GM21447 (cell line): ENCODE results near the gene GPR26.

Experiments used
- ATAC-seq: cut with Tn5 transposase; IDR thresholded peaks from one replicate; pipeline ENCODE4 v1.9.1; 2021; ENCODE audit not compliant: unreplicated experiment

The GPR26 gene, protein sequence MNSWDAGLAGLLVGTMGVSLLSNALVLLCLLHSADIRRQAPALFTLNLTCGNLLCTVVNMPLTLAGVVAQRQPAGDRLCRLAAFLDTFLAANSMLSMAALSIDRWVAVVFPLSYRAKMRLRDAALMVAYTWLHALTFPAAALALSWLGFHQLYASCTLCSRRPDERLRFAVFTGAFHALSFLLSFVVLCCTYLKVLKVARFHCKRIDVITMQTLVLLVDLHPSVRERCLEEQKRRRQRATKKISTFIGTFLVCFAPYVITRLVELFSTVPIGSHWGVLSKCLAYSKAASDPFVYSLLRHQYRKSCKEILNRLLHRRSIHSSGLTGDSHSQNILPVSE

DNA sequence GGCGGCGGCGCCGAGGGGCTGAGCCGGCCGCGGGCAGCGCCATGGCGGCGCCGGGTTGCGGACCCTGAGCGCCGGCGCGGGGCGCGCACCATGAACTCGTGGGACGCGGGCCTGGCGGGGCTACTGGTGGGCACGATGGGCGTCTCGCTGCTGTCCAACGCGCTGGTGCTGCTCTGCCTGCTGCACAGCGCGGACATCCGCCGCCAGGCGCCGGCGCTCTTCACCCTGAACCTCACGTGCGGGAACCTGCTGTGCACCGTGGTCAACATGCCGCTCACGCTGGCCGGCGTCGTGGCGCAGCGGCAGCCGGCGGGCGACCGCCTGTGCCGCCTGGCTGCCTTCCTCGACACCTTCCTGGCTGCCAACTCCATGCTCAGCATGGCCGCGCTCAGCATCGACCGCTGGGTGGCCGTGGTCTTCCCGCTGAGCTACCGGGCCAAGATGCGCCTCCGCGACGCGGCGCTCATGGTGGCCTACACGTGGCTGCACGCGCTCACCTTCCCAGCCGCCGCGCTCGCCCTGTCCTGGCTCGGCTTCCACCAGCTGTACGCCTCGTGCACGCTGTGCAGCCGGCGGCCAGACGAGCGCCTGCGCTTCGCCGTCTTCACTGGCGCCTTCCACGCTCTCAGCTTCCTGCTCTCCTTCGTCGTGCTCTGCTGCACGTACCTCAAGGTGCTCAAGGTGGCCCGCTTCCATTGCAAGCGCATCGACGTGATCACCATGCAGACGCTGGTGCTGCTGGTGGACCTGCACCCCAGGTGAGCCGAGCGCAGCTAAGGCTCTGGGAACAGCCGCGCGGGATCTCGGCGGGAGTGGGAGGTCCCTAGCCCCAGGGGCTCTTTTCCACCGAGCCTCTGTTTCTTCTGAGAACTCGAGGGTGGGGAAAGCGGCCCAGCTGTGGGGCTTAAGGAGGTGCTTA, at the start of gene GPR26:
Gene GPR26, plus strand, starts transcription at position 38 of the 919 bp plus-strand sequence. Its CDS starts 53 bp downstream, at position 91.
- no peak for ATAC-seq

DNA sequence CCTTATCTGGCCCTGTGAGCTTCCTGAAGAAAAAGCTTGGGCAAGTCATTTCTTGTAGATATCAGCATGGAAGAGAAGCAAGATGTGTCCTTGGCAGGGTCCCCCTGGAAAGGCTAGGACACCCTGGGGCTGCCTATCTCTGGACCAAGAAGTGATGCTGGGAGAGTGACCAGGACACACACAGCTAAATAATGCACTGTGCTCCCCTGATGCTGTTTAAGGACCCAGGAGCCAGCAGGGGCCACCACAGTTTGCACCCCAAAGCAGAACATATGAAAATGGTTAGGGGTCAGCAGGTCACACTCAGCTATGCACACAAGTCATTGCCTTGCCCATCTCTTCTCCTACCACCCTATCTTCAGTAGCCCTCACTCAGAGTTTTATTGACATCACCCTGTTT, 47.9 kb upstream of the GPR26 start:
- no peak for ATAC-seq

DNA sequence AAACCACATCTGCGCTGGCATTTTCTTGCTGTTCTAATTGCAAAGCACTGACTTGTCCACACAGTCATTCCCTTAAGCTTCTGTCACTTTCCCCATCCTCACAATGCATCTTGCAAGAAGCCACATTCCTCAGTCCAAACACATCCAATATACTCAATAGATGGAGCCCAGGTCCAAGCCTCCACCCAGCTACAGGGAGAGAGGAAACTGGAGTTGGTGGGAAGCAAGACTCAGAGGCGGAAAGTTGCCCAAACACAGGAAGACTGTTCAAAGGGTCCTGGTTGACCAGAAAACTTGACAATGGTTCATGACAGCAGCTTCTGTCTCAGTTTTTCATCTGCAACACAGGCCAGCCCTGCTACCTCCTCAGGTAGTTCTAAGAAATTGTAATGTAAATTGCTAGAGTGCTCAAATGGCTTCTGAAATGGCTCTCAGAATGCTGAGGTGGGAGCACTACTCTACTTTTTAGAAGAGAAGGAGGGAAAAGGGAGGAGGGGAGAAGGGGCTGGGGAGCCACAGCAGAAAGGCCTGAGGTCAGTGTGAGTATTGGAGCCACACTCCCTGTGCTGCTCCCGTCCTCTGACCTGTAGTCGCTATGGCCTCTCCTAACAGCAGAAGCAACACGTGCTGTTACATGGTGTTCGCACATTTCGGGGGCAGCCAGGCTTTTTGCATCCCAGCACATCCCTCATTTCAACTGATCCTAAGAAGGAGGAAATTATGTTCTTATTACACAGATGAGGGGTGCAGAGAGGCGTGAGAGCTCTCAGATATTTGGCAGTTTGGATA, 46.9 kb upstream of the GPR26 start:
- no peak for ATAC-seq

DNA sequence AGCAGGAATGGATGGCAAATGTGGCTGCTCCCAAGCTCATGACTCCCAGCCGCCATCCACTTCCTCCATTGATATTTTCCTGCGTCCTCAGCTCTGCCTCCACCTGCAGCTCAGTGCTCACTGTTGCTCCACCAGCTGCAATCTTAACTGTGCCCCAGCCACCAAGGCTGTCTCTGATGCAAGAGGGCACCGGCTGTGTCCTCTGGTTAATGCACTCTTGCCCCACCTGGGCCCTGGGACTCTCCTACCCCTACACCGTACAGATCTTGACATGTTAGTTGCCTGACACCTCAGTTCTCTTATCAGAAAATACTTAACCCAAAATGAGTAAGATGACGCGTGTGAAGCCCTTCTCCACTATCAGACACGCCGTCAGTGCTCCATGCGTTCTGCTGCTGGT, 45.5 kb upstream of the GPR26 start:
- no peak for ATAC-seq

DNA sequence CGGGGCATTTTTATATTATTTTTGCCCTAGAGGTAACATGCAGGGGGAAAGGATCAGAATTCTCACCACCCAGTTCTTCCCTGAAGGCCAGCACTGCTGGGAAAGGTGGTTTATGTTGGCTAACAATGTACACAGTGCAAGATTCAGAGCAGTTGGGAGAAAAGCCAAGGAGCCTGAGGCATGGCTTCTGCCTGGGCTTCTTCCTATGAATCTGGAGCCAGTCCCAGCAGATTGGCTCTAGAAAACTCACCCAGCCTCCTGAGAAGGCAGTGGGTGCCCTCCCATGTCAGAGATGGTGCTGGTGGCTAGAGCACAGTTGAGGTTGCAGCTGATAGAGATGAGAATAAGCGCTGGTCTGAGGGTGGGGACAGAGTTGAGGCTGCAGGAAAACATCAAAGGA, 44.7 kb upstream of the GPR26 start:
- ATAC-seq, result no peak

DNA sequence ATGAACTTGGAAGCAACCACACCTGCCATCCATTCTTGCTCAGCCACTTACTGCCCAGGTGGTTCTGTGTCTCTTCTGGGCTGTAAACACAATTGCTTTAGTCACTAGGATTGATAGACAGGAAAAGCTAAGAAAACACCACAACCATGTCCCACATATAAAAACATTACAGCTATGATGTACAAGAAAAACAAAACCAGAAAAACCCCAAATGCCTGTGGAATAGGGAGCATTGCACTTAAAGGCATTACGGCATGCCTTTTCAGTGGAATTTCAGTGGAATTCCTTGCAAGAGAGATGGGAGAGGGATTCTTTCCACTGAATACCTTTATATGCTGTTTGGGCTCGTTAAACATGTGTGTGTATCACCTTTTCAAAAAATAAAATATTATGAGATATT, 44.2 kb upstream of the GPR26 start:
- no peak for ATAC-seq

DNA sequence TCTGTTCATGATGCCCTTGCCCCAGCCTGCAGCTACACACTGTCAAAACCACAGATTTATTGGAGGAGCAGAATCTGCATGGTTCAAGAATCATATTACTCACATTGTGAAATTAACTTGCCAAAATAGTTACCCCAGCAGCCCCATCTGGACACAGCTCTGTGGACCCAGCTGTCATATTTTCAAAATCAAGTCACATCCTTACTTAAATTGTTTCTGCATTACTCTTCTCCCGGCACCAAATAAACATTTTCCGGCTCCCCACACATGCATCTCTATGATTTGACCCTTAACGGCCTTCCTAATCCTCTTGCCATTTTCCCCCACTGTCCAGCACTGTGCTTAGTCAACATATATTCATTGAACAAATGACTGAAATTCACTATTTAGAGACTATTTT, 43.8 kb upstream of the GPR26 start:
- no peak for ATAC-seq

DNA sequence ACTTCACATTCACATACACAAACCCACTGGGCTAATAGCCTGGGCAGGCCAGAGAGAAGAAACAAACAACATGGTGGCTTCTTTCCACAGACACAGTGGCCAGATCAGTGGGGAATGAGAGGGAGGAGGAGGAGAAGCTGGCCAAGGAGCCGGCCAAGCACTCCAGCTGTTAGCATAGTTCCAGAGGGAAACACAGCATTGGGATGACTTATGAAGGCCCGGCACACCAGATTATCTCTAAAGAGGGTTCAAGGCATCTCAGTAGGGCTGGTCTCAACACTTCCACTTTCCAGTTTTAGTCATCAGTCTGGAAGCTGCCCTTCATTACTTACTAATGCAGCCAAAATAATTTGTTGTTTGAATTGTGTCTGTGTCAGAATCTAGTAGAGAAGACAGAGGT, 42.1 kb upstream of the GPR26 start:
- ATAC-seq, result no peak

DNA sequence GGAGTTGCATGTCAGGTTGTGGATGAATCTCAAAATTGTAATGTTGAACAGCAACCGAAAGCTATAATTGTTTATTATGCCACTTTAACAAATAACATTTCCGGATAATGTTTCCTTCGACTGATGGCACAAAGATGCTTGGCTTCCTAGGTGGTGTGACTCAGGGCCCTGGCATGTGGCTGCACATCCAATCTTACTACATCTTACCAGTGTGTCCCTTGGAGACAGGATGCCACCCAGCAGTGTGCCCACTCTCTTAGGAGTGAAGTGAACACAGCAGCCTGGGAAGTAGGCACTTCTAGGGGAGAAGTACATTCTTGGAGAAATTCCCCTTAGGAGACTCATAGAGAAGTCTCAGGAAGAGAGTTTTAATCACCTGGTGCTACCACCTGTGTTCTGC, 33.0 kb upstream of the GPR26 start:
- ATAC-seq, result no peak

DNA sequence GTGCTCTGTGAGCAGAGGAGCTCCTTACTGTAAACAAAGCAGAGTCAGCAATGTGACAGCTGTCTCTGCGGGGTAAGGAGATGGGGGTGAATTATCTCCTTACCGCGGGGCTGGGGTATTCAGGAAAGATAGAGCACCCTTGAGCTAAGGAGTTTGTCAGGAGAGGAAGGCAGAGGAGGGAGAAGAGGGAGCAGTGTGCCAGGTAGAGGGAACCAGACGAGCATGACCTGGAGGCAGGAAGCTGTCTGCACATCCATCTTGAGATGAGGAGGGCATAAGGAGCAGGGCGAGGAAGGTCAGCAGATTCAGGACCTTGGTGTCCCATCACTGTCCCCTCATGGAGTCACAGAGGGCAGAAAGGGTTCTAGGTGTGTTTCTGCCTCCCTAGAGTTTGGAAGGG, 32.5 kb upstream of the GPR26 start:
- no peak for ATAC-seq

DNA sequence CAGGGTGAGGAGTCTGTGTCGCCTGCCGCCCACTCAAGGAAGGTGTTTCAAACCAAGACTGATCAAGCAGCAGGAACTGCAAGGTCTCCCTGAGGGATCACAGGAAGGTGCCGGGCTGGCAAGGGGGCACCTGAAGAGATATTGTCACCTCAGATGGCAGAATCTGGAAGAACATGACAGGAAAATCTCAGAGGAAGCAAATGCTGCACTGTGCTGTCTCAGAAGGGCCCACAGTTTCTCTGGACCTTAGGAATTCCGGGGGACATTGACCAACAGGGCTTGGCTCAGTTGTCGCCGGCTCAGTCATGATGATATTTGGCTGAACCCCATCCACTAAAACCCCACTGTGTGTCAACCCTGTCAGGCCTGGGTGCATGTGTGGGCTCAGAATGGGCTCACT, 31.9 kb upstream of the GPR26 start:
- no peak for ATAC-seq

DNA sequence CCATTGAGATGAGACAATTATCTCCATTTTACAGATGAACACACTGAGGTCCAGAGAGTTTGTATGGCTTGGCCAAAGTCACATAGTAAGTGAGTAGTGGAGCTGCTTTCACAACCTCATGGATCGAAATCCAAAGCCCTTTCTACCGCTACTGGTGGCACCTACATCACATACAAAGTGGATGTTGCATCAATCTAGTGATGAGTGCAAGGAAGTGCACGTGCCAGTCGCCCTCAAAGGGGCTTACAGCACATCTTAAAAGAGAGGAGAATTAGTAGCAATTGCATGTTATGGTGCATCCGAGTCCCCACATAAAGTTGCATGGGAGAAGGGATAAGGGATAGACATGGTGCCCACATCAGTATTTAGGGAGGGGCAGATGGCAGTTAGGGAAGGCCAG, 31.0 kb upstream of the GPR26 start:
- no peak for ATAC-seq

DNA sequence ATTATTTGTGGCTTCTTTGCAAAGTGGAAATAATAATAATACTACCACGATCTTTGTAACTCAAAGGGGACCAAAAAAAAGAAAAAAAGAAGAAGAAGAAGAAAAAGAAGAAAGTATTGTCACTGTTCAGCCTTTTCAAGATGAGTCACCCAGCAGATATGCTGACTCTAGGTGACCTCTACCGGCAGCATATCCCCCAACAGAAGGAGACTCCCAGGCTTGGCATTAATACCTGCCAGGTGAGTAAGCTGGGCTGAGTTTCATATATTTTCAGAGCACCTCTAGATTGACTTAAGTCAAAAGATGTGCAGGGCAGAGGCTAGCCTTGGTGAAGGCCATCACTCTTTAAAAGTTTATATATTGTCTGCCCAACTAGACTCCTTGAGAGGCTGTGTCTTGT, 30.4 kb upstream of the GPR26 start:
- no peak for ATAC-seq

DNA sequence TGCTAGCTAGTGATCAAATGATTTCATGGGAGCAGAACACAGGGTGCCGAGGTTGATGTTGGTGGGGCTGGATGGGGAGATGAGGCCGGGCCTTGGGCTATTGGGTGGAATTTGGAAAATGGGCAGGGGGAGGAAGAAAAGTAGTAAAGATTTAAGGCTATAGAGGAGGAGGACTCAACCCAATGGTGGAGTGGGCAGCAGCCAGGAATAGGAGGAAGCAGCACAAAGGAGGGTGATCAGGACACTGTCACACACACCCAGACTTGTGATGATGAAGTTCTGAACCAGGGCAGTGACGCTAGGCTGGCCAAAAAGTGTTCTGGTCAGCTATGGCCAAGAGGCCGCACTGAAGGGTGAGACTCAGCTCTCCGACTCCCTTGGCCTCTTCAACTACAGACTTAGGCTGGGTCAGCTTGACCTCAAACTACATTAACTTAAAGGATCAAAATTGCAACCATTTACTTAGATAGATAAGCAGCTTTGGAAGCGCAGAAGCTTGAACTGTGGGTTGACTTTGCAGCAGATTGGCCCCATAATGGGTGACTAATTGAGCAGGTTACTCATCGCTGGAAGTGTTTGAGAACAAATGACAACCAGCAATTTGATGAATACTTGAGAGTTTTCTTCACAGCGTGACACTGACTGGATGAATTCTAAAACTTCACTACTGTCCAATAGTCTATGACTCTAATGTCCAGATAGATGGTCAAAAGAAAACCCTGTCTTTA, 29.4 kb upstream of the GPR26 start:
- ATAC-seq, result no peak

DNA sequence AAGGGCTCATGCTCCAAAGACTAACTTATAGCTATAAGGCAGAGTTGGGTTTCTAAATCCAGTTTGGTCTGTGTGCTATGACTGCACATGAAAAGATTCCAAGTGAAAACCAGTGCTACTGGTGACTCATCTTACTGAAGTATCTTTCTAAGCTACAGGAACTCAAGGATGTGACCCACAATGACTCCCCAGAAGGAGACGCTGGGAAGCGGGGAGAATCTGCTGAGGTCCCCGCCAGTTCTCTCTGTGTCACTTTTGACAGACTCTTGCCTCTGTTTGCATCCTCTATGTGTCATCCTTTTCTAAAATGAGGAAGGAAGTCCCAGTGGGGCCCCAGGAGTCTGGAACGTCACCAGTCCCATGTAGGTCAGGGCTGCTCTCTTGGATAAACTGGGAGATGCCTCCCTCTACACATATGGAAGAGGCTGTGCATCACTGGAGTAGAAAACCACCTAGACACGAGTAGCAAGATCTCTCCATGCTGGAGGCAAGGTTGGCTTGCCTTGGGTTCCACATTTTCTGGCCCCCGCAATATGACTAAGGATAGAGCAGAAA, 28.8 kb upstream of the GPR26 start:
- no peak for ATAC-seq

DNA sequence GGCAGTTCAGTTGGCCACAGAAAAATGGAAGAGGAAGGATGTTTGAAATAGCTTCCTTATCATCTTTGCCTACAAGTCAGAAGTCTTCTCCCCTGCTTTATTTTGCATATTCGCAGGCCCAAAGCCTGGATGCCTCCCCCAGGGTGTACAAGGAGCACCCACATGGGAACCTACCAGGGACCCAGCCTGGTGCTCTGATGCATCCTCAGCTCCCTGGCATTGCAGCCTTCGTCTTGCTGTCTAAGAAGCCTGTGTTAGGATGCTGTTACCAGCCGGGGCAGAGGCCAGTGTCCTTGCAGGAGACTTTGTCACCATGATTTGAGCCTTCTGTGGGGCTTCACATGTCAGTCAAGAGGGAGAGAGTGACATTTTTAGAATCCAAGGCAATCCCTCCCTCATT, 27.0 kb upstream of the GPR26 start:
- no peak for ATAC-seq

DNA sequence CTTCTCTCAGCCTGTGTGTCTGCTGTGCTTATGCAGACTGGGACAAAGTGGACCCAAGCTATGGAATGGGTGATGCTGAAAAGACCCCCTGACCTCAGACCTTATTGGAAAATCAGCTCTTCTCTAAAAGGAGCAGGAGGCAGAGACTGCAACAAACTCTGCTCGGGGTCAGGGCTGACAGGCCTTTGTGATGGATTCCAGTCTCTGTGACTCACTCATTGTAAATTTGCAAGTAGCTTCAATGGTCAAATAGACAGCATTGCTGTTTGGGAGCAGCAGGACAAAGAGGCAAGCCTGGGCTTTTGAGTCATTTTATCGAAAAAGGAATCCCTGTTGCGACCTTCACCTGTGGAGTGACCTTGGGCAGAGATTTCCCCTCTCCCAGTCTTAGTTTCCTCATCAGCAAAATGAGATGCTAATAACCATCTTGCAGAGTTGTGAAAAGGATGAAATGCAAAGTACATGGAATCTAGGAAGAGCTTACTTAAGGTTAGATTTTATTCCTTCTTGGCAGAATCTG, 26.1 kb upstream of the GPR26 start:
- ATAC-seq, result no peak

DNA sequence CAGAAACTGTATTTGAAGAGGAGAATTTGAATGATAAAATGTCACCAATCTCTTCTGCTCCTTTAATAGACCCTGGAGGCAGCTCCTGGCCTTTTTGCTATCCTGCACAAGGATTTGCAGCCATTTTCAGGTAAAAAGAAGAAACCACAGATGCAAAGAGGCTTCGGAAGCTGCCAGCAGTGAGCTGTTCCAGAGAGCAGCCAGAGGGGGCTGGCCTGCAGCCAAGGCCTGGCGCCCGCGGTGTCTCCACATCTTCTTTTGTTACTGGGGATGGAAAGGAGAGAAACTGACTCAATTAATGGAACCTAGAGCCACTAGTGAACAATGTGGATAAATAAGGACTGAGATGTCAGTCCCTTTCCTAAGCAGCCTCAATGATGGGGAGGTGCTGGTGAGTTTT, 23.9 kb upstream of the GPR26 start:
- ATAC-seq, result no peak

DNA sequence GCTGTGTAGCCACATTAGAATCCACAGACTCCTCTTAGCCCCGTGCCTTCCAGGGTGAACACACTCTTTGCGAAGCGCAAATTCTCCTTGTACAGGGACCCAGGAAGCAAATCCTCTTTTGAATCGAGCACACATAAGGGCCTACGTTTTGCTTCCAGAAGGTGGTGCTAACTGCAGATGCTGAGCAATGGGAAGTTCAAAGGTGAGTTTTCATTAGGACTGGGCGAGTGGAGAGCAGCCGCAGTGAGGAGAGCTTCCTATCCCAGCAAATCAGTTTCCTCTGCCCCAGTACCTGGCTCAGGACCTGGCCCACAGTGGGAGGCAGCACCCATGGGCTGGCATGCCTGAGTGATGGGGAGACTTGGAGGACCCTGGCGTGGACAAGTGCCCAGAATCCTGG, 23.5 kb upstream of the GPR26 start:
- ATAC-seq, result no peak

DNA sequence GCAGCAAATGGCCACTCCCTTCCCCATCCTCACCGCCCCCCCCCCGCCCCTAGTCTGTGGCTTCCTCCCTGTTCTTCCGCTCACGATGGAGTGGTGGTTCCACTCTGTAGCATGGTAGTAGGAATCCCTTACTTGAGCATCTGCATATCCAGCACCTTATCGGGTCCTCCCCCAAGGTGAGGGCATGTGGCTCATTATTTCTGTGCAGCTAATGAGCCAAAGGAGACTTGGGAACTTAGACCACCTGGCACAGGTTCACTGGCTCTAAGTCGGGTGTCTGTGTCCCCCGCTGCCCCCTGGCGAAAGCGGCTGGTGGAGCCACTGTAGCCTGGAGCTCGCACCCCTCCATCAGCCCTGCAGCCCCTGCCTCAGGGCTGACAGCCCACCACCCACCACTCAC, 22.8 kb upstream of the GPR26 start:
- no peak for ATAC-seq
